ENCODE results near the gene NMD3.

NMD3 gene

DNA sequence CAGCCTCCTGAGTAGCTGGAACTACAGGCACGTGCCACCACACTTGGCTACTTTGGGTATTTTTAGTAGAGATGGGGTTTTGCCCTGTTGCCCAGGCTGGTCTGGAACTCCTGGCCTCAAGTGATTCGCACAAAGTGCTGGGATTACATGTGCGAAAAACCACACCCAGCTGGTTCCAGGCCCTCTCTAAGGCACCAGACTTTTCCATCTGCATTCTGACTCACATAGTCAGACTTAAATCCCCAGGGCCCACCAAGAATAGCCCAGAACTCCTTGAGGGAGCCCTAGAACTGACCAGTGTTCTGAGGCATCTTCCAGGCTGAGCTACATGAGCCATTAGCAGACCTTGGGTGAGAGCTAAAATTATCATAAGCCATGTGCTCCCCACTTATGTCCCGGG, 68.1 kb downstream of the NMD3 start:
- no peak for FAIRE-seq

DNA sequence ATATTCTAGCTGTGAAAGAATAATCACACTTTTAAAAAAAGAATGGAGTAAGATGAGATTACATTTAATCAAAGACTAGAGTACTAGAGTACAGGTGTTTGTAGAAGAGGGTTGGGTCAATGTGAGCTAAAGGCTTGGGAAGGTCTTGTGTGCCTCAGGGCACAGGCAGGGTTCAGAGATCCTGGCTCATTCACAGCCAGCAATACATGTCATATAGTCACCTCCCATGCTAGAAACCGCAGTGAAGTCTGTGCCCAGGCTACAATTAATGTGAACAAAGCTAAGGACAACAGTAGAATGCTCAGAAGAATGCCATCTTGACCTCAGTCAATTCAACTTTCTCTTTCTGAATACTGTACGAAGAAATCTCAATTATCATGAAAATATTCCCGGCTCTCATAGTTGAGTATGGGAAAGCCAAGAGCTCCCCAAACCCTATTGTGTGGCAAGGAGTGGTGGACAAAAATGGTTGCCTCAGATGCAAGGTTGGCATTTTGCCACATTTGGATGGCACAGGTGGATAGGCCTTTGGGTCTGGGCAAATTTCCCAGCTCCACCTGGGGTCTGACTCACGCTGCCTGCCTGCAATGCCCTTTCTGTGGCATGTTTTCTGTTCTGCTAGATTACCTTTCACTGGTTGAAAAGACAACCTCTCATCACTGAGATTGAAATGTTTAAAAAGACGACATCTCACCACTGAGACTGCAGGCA, 70.2 kb downstream of the NMD3 start:
- no peak for FAIRE-seq

DNA sequence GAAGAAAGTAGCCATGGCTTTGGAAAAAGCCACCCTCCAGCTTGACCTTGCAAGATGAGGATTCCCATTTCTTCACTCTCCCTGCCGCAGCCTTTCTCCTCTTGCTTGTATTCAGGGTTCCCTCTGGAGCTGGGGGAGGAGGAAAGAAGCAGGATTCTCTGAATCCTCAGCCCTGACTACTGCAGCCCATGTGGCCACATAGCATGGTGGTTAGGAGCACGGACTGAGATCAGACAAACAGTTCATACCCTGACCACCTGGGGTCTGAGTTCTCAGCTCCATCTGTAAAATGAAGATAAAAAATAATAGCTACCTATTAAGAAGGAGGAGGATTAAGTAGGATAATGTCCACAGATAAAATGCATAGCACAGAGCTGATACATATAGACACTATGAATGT, 72.3 kb downstream of the NMD3 start:
- FAIRE-seq, result no peak

- no peak for FAIRE-seq
Observed at GRCh38 chr3:161295325-161295724, 74.2 kb downstream of the NMD3 start.

DNA sequence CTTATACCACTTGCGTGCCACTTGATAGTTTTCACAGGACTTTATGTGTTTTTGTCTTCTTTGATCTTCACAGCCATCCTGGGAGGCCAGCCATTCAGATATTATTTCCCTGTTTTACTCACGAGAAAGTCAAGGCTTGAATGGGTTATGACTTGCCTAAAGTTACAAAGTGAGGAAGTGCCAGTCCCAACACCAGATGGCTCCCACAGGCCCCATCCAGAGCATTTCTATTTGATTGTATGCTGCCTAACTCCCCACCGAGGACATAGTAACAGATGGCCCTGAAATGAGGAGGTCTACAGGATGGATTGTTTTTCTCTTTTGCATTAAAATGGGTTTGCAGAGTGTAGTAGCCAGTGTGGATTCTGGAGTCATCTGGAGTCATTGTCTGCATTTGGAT, 75.7 kb downstream of the NMD3 start:
- no peak for FAIRE-seq

Data from G401.6 (cell line).